K562 (cell line): ENCODE measurements around the gene ANKRD12. TPM values are rescaled to one million over a fixed set of nuclear protein-coding genes. Genes with fewer than 3 reads are reported as not detected.

Source experiments
- ATAC-seq: fragments of 200-7000 bp; cut with Tn5 transposase; 3 replicates; pipeline ENCODE4 v1.9.1; 2020; ENCODE audit warnings: moderate library complexity
- BruUV-seq: library from RNA; stranded (reverse); fragments of 400-500 nt; replicated peaks from 2 replicates; lab custom pipeline; 2021; lab: Mats Ljungman, UMichigan
- CTCF ChIA-PET: fragments of 300-600 bp; formaldehyde crosslinking; extraction: SDS; loops from one replicate; lab custom pipeline; 2021; ENCODE audit warnings: low intra/inter-chr PET ratio; lab: Yijun Ruan, JAX
- POLR2A ChIA-PET: fragments of 300-600, 350-650 bp; sonication (Branson Sonifier 250); formaldehyde crosslinking; extraction: SDS; loops from one replicate; lab custom pipeline; 2021; ENCODE audit warnings: antibody characterized with exemption, inconsistent platforms; lab: Yijun Ruan, JAX
- DNase-seq, 4 experiments: peaks; one replicate each; pipeline versions ENCODE4 v3.0.0 to v3.0.0-alpha.2; 2011 to 2018; ENCODE audit warnings: low spot score in 3 of 4, mixed read lengths in 3 of 4; ENCODE audit errors: extremely low read depth in 1 of 4
- FAIRE-seq: peaks from 2 replicates; lab custom pipeline; 2011; peaks lifted over from hg19 to GRCh38; lab: Jason Lieb, UNC
- H2AFZ ChIP-seq: 2 replicates; pipeline ENCODE4 v1.6.0; 2011; ENCODE audit warnings: low read depth, low read length, control low read depth, inconsistent platforms
- H3K27ac ChIP-seq: fragments of 200-600 bp; 3 replicates; pipeline ENCODE4 v1.8.0; 2011; ENCODE audit warnings: low read depth, mild to moderate bottlenecking, control low read depth, inconsistent platforms, low read length, moderate library complexity, mixed read lengths; ENCODE audit errors: extremely low read depth
- H3K27me3 ChIP-seq, 2 experiments: fragments of 300-600 bp in 1 of 2; 2 replicates in 1 of 2; 3 replicates in 1 of 2; pipeline versions ENCODE4 v1.6.0 to v1.8.0; 2011; ENCODE audit warnings: inconsistent platforms in 2 of 2, low read length in 2 of 2, mild to moderate bottlenecking in 1 of 2, mixed read lengths in 1 of 2, moderate library complexity in 1 of 2; ENCODE audit not compliant: control insufficient read depth in 2 of 2, insufficient read depth in 2 of 2
- H3K36me3 ChIP-seq: fragments of 300-600 bp; 3 replicates; pipeline ENCODE4 v1.8.0; 2011; ENCODE audit warnings: mild to moderate bottlenecking, low read length, inconsistent platforms; ENCODE audit not compliant: control insufficient read depth, insufficient read depth
- H3K4me1 ChIP-seq, 2 experiments: fragments of 200-600 bp in 1 of 2; replicated peaks in 1 of 2; 2 replicates in 1 of 2; 3 replicates in 1 of 2; pipeline versions ENCODE4 v1.5.1 to v1.8.0; 2011; ENCODE audit warnings: inconsistent platforms in 2 of 2, low read length in 2 of 2, mild to moderate bottlenecking in 1 of 2, mixed read lengths in 1 of 2, moderate library complexity in 1 of 2; ENCODE audit not compliant: control insufficient read depth in 2 of 2, insufficient read depth in 2 of 2
- H3K4me2 ChIP-seq: 2 replicates; pipeline ENCODE4 v1.6.1; 2011; ENCODE audit warnings: low read length, control low read depth, inconsistent platforms, mixed read lengths; ENCODE audit not compliant: insufficient read depth
- H3K4me3 ChIP-seq: fragments of 200-600 bp; sonication (generic), shearing (Covaris generic); 2 replicates; pipeline ENCODE4 v1.5.1; 2016; ENCODE audit warnings: control low read depth, inconsistent platforms
- H3K79me2 ChIP-seq: fragments of 200-600 bp; 3 replicates; pipeline ENCODE4 v1.8.0; 2011; ENCODE audit warnings: low read length, inconsistent platforms; ENCODE audit not compliant: control insufficient read depth, insufficient read depth
- H3K9ac ChIP-seq, 2 experiments: 2 replicates each; pipeline versions ENCODE4 v1.6.0 to v1.6.1; 2011; ENCODE audit warnings: low read depth in 2 of 2, low read length in 2 of 2, control low read depth in 1 of 2, inconsistent platforms in 1 of 2, mild to moderate bottlenecking in 1 of 2, mixed read lengths in 1 of 2; ENCODE audit not compliant: insufficient read depth in 1 of 2
- H3K9me1 ChIP-seq: one replicate; pipeline ENCODE4 v1.6.0; 2011; ENCODE audit warnings: inconsistent platforms, mild to moderate bottlenecking, low read length, moderate library complexity; ENCODE audit not compliant: control insufficient read depth, insufficient read depth
- H3K9me3 ChIP-seq: replicated peaks from 2 replicates; pipeline ENCODE4 v1.5.1; 2011; ENCODE audit warnings: low read depth, low read length, inconsistent platforms; ENCODE audit not compliant: control insufficient read depth, insufficient read depth
- H4K20me1 ChIP-seq: replicated peaks from 2 replicates; pipeline ENCODE4 v1.6.1; 2011; ENCODE audit warnings: low read length, inconsistent platforms, mixed read lengths; ENCODE audit not compliant: control insufficient read depth, insufficient read depth
- CBX3 ChIP-seq, 2 experiments: IDR thresholded peaks; 1 replicate in 1 of 2; 2 replicates in 1 of 2; pipeline ENCODE4 v1.6.1; 2012; ENCODE audit warnings: inconsistent platforms in 2 of 2, low read length in 2 of 2, borderline replicate concordance in 1 of 2, control low read depth in 1 of 2
- ETV6 ChIP-seq, 3 experiments: fragments of 150-350 bp in 1 of 3; sonication (generic) in 1 of 3; formaldehyde crosslinking in 1 of 3; IDR thresholded peaks; 2 replicates each; pipeline versions ENCODE4 v1.6.1 to v1.8.0; 2014 to 2022; ENCODE audit warnings: borderline replicate concordance in 2 of 3, low read depth in 2 of 3, antibody characterized with exemption in 1 of 3, low read length in 1 of 3, mild to moderate bottlenecking in 1 of 3, missing genetic modification reagents in 1 of 3
- IFI16 ChIP-seq: fragments of 250-450 bp; sonication (Bioruptor Pico); IDR thresholded peaks from 2 replicates; pipeline ENCODE4 v2.1.2; 2022; ENCODE audit warnings: mild to moderate bottlenecking, inconsistent platforms
- PHB ChIP-seq: fragments of 250-450 bp; sonication (Bioruptor Pico); IDR thresholded peaks from 2 replicates; pipeline ENCODE4 v1.5.0; 2021
- SMAD4 ChIP-seq: fragments of 250-450 bp; sonication (Bioruptor Pico); conservative IDR thresholded peaks from 2 replicates; pipeline ENCODE4 v1.8.0; 2021; ENCODE audit warnings: inconsistent platforms, mild to moderate bottlenecking, moderate library complexity
- TEAD1 ChIP-seq, 2 experiments: fragments of 450-650 bp in 1 of 2; sonication (generic) in 1 of 2; formaldehyde crosslinking; IDR thresholded peaks; 2 replicates each; pipeline versions ENCODE4 v1.4.0 to v1.8.0; 2020 to 2022; ENCODE audit warnings: mild to moderate bottlenecking in 2 of 2, missing genetic modification reagents in 1 of 2
- TRIM28 ChIP-seq: fragments of 450-650 bp; IDR thresholded peaks from 2 replicates; pipeline ENCODE4 v1.6.1; 2017
- ZNF197 ChIP-seq: fragments of 200-800 bp; sonication (Bioruptor generic); IDR thresholded peaks from 2 replicates; pipeline ENCODE4 v1.6.1; 2016; ENCODE audit warnings: low read depth, missing genetic modification characterization, missing compliant biosample characterization
- WGBS: fragments of 100-300 bp; shearing (Covaris generic); methylation state at CpG from one replicate; pipeline ENCODE4 v1.1.6; 2016; ENCODE audit warnings: low coverage, mixed read lengths; ENCODE audit not compliant: insufficient coverage; ENCODE audit errors: missing lambda C conversion rate; 5-methylcytosine and 5-hydroxymethylcytosine counted together
- in situ Hi-C: fragments of 300-500 bp; cut with MboI; formaldehyde crosslinking; loops from 4 replicates; pipeline ENCODE4 v1.15.0; 2018; ENCODE audit warnings: inconsistent platforms, mixed read lengths
- intact Hi-C: fragments of 100-400 bp; cut with micrococcal nuclease; formaldehyde crosslinking; loops from 2 replicates; pipeline ENCODE4 v1.14.2; 2022
- polyA plus RNA-seq, 8 experiments: library from polyadenylated mRNA; depleted of rRNA in 4 of 8; stranded (reverse) in 5 of 8; unstranded in 3 of 8; fragments of >200 nt; fragmentation: Nextera tagmentation in 2 of 8; fragmentation: Illumina TruSeq in 1 of 8; extraction: Ambion mirVana in 2 of 8; extraction: Trizol in 1 of 8; gene quantifications; 2 replicates each; pipeline versions ENCODE4 v1.2.1 to v1.2.3, GENCODE V29; 2011 to 2014; ENCODE audit warnings: inconsistent platforms in 1 of 8, missing spikeins in 1 of 8
- total RNA-seq, 7 experiments: library from RNA; depleted of rRNA in 6 of 7; stranded (reverse); fragments of >200 nt in 6 of 7; fragmentation: Illumina TruSeq in 2 of 7; extraction: Trizol in 2 of 7; gene quantifications; 2 replicates each; pipeline versions ENCODE4 v1.2.1 to v1.2.3, GENCODE V29; 2011 to 2021; ENCODE audit warnings: low replicate concordance in 1 of 7
- TF ChIP-seq, protein P1 (sequence below): sonication (generic); formaldehyde crosslinking; IDR thresholded peaks from 2 replicates; pipeline ENCODE4 v1.8.1; 2023; ENCODE audit warnings: mild to moderate bottlenecking, missing genetic modification reagents
- TF ChIP-seq, protein P2 (sequence below): fragments of 250-450 bp; sonication (Bioruptor Pico); IDR thresholded peaks from 2 replicates; pipeline ENCODE4 v1.8.0; 2022; ENCODE audit warnings: inconsistent platforms
- TF ChIP-seq, protein P3 (sequence below), 2 experiments: fragments of 200-800 bp in 1 of 2; sonication (Bioruptor generic) in 1 of 2; sonication (generic) in 1 of 2; formaldehyde crosslinking in 1 of 2; IDR thresholded peaks in 1 of 2; conservative IDR thresholded peaks in 1 of 2; 2 replicates each; pipeline versions ENCODE4 v1.5.0 to v1.6.1; 2016 to 2020; ENCODE audit warnings: missing compliant biosample characterization in 1 of 2, missing genetic modification characterization in 1 of 2, missing genetic modification reagents in 1 of 2
- TF ChIP-seq, protein P4 (sequence below): sonication (generic); formaldehyde crosslinking; IDR thresholded peaks from 2 replicates; pipeline ENCODE4 v1.8.1; 2022; ENCODE audit warnings: missing genetic modification reagents

Gene ANKRD12
- total and polyA plus RNA-seq, 9 of the 15 experiments (the other 6 are each of a cell fraction or from before 2014, with no cell fraction given) = 6.6 to 28.2 (median 16.0) TPM

DNA sequence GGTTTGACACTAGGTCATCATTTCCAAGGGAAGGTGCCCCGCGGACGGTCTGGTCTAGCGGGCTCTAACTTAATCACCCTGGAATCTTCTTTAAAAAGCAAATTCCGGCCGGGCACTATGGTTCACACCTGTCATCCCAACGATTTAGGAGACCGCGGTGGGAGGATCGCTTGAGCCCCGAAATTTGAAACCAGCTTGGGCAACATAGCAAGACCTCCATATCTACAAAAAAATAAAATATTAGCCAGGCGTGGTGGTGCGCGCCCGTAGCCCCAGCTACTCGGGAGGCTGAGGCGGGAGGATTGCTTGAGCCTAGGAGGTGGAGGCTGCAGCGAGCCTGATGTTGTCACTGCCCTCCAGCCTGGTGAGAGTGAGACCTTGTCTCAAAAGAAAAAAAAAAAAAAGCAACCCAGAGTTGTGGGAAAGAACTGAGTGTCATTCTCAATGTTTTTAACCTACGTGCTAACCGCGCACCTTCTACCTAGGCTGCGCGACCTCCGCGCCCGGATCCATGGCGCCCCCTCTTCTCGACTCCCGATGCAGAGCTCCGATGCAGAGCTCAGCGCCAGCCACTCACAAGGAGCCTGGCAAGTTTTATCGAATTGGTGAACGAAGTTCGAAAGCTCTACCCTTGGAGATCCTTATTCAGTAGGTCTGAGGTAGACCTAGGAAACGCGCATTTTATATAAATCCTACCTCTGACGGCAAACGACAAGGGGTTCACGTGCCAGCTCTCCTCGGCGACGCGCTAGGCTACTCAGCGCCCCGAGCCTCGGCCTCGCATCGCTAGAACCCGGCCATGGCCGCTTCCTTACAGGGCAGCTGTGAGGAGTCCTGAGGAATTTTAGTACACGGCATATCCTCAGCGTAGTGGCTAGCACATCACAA, 197.1 kb downstream of the ANKRD12 start:
- Histone ChIP-seq H2AFZ (peak overlapping the region; percentile 95), H3K4me2 (peak overlapping the region; percentile 81), H3K9ac (peak overlapping the region; percentile 30 to 75; a peak in 3 of 4 replicates), H3K36me3 (peaks cover 17% of the 10 kb centered on the region), H3K27me3 (no peaks in the 10 kb centered on the region), H4K20me1 (no peaks in the 10 kb centered on the region), H3K27ac (no peak overlapping the region), H3K9me1 (no peaks in the 10 kb centered on the region), H3K79me2 (peaks cover 27% of the 10 kb centered on the region), H3K9me3 (0 out of 2 replicates have a peak, but pooled peaks cover 7% of the 10 kb centered on the region), H3K4me3 (peak overlapping the region; percentile 42), H3K4me1 (peaks cover 18% of the 10 kb centered on the region in 2 experiments)
- no TSS peak for BruUV-seq
- in situ Hi-C loops = loop anchor here (10.0 kb wide), 1 partner anchor 259 kb away; no protein-coding TSS in a partner anchor
- intact Hi-C loops = loop anchor here (5.0 to 10.0 kb wide), 2 partner anchors 144 to 259 kb away; partner anchors contain the start of gene RALBP1
- 71% methylated on average over 52 of the region's 52 CpGs for WGBS
- POLR2A ChIA-PET = interaction anchor here (0.5 to 1.5 kb wide), 3 partner anchors 9 to 193 kb away, joined by 3 to 6 read pairs (median 4); no protein-coding TSS in a partner anchor
- CTCF ChIA-PET = no interaction called here
- DNase-seq (no peak), ATAC-seq (peak; percentile 18), FAIRE-seq (no peak)
- TF ChIP-seq, protein P1, sequence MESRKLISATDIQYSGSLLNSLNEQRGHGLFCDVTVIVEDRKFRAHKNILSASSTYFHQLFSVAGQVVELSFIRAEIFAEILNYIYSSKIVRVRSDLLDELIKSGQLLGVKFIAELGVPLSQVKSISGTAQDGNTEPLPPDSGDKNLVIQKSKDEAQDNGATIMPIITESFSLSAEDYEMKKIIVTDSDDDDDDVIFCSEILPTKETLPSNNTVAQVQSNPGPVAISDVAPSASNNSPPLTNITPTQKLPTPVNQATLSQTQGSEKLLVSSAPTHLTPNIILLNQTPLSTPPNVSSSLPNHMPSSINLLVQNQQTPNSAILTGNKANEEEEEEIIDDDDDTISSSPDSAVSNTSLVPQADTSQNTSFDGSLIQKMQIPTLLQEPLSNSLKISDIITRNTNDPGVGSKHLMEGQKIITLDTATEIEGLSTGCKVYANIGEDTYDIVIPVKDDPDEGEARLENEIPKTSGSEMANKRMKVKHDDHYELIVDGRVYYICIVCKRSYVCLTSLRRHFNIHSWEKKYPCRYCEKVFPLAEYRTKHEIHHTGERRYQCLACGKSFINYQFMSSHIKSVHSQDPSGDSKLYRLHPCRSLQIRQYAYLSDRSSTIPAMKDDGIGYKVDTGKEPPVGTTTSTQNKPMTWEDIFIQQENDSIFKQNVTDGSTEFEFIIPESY = 0 out of 2 replicates have a peak, but pooled peaks have one; percentile 49
- TF ChIP-seq SMAD4 (CRISPR knock-in tag) (0 out of 2 replicates have a peak, but pooled peaks have one; percentile 15), CBX3 (IDR thresholded peaks at IDR 0.05; ENCODE audit: borderline replicate concordance in 1 of 2, low read length in 2 of 2) (no peak), PHB (CRISPR knock-in tag) (no peak), TRIM28 (no peak), IFI16 (no peak), TEAD1 (CRISPR knock-in tag; IDR thresholded peaks at IDR 0.05) (0 out of 4 replicates have a peak, but pooled peaks of 1 of the 2 experiments have one; percentile 11), ZNF197 (CRISPR knock-in tag) (no peak), ETV6 (IDR thresholded peaks at IDR 0.05; ENCODE audit: borderline replicate concordance in 1 of 2, low read depth in 2 of 2, low read length in 1 of 2) (no peak), ETV6 (CRISPR knock-in tag; IDR thresholded peaks at IDR 0.05; ENCODE audit: borderline replicate concordance) (no peak)
- TF ChIP-seq, protein P2, sequence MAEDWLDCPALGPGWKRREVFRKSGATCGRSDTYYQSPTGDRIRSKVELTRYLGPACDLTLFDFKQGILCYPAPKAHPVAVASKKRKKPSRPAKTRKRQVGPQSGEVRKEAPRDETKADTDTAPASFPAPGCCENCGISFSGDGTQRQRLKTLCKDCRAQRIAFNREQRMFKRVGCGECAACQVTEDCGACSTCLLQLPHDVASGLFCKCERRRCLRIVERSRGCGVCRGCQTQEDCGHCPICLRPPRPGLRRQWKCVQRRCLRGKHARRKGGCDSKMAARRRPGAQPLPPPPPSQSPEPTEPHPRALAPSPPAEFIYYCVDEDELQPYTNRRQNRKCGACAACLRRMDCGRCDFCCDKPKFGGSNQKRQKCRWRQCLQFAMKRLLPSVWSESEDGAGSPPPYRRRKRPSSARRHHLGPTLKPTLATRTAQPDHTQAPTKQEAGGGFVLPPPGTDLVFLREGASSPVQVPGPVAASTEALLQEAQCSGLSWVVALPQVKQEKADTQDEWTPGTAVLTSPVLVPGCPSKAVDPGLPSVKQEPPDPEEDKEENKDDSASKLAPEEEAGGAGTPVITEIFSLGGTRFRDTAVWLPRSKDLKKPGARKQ = peak; percentile 99
- TF ChIP-seq, protein P3, sequence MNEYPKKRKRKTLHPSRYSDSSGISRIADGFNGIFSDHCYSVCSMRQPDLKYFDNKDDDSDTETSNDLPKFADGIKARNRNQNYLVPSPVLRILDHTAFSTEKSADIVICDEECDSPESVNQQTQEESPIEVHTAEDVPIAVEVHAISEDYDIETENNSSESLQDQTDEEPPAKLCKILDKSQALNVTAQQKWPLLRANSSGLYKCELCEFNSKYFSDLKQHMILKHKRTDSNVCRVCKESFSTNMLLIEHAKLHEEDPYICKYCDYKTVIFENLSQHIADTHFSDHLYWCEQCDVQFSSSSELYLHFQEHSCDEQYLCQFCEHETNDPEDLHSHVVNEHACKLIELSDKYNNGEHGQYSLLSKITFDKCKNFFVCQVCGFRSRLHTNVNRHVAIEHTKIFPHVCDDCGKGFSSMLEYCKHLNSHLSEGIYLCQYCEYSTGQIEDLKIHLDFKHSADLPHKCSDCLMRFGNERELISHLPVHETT (CRISPR knock-in tag; conservative IDR thresholded peaks at IDR 0.05 in 1 of 2, IDR thresholded peaks at IDR 0.05 in 1 of 2) = no peak
- TF ChIP-seq, protein P4, sequence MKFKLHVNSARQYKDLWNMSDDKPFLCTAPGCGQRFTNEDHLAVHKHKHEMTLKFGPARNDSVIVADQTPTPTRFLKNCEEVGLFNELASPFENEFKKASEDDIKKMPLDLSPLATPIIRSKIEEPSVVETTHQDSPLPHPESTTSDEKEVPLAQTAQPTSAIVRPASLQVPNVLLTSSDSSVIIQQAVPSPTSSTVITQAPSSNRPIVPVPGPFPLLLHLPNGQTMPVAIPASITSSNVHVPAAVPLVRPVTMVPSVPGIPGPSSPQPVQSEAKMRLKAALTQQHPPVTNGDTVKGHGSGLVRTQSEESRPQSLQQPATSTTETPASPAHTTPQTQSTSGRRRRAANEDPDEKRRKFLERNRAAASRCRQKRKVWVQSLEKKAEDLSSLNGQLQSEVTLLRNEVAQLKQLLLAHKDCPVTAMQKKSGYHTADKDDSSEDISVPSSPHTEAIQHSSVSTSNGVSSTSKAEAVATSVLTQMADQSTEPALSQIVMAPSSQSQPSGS (CRISPR knock-in tag) = no peak
